Small intestine (tissue), 7 donors: ENCODE data around the gene ARHGAP1. TPM values are rescaled to one million over a fixed set of nuclear protein-coding genes. Genes with fewer than 3 reads are reported as not detected.

Experiments used
- DNase-seq, 2 donors: peaks; one replicate each; pipeline versions ENCODE4 v3.0.0 to v3.0.0-alpha.2; 2013
- FAIRE-seq: peaks from 2 replicates; lab custom pipeline; 2012; peaks lifted over from hg19 to GRCh38; lab: Jason Lieb, UNC
- H3K27ac ChIP-seq, 3 donors: one replicate each; pipeline ENCODE4 v1.5.1; 2013; ENCODE audit warnings: low read length in 2 of 3, mild to moderate bottlenecking in 2 of 3, control low read depth in 1 of 3, inconsistent platforms in 1 of 3, low read depth in 1 of 3, moderate library complexity in 1 of 3
- H3K27me3 ChIP-seq, 3 donors: one replicate each; pipeline ENCODE4 v1.6.1; 2013; ENCODE audit warnings: low read length in 3 of 3, inconsistent platforms in 1 of 3; ENCODE audit not compliant: control insufficient read depth in 3 of 3, insufficient read depth in 3 of 3
- H3K36me3 ChIP-seq, 3 donors: one replicate each; pipeline ENCODE4 v1.6.1; 2013; ENCODE audit warnings: low read length in 3 of 3, inconsistent platforms in 1 of 3, low read depth in 1 of 3, mild to moderate bottlenecking in 1 of 3, moderate library complexity in 1 of 3; ENCODE audit not compliant: control insufficient read depth in 3 of 3, insufficient read depth in 2 of 3
- H3K4me1 ChIP-seq, 3 donors: one replicate each; pipeline ENCODE4 v1.6.1; 2013; ENCODE audit warnings: low read length in 2 of 3, inconsistent platforms in 1 of 3, low read depth in 1 of 3, mild to moderate bottlenecking in 1 of 3, moderate library complexity in 1 of 3; ENCODE audit not compliant: control insufficient read depth in 3 of 3, insufficient read depth in 2 of 3
- H3K4me3 ChIP-seq, 3 donors: one replicate each; pipeline ENCODE4 v1.5.1; 2013; ENCODE audit warnings: low read length in 3 of 3, control low read depth in 1 of 3, inconsistent platforms in 1 of 3, low read depth in 1 of 3, mild to moderate bottlenecking in 1 of 3, moderate library complexity in 1 of 3
- H3K9me3 ChIP-seq, 2 donors: one replicate each; pipeline ENCODE4 v1.6.1; 2013; ENCODE audit warnings: low read depth in 1 of 2, low read length in 1 of 2; ENCODE audit not compliant: control insufficient read depth in 2 of 2, insufficient read depth in 1 of 2
- WGBS, 3 donors: extraction: QIAGEN DNeasy Blood & Tissue Kit; methylation state at CpG; one replicate each; pipeline ENCODE4 v1.1.7; 2013; 5-methylcytosine and 5-hydroxymethylcytosine counted together
- polyA plus RNA-seq, 4 donors: library from polyadenylated mRNA; stranded (reverse) in 3 of 4; unstranded in 1 of 4; fragments of 200-250 nt in 3 of 4; fragments of 120-200 nt in 1 of 4; gene quantifications; one replicate each; pipeline versions ENCODE4 v1.2.1 to v1.2.3, GENCODE V29; 2013
- donor health status: healthy with polysubstance abuse.
- donor health status: control.
- donor health status: control.
- donor health status: Bipolar disorder and iron deficiency.
- donor health status: healthy.

The ARHGAP1 gene
- polyA plus RNA-seq, 4 donors, result 18.6 to 49.0 (median 26.0) TPM

- DNase-seq (no peak), FAIRE-seq (no peak)
- Histone ChIP-seq H3K4me3 (no peak overlapping the region), H3K36me3 (no peaks in the 10 kb centered on the region), H3K9me3 (no peaks in the 10 kb centered on the region), H3K27ac (no peak overlapping the region), H3K27me3 (no peaks in the 10 kb centered on the region), H3K4me1 (no peaks in the 10 kb centered on the region)
- 84 to 88% (median 88%) methylated on average over 9 of the region's 9 CpGs for WGBS, 3 donors
These were observed 28.2 kb upstream of the ARHGAP1 start for GRCh38 chr11:46728659-46729040.

- no peaks in the 10 kb centered on the region for H3K27me3 ChIP-seq
- no peaks in the 10 kb centered on the region for H3K4me1 ChIP-seq
- no peak for DNase-seq
- no peaks in the 10 kb centered on the region for H3K9me3 ChIP-seq
- no peak overlapping the region for H3K4me3 ChIP-seq
- H3K36me3 ChIP-seq, result no peaks in the 10 kb centered on the region
- FAIRE-seq, result no peak
- no peak overlapping the region for H3K27ac ChIP-seq
- WGBS, 3 donors, result 86 to 89% (median 87%) methylated on average over 17 of the region's 17 CpGs
These were observed 27.7 kb upstream of the ARHGAP1 start for GRCh38 chr11:46727952-46728658.

- FAIRE-seq, result no peak
- WGBS, 3 donors, result 91 to 92% (median 91%) methylated on average over 25 to 26 of the region's 26 CpGs
These were observed 25.9 kb upstream of the ARHGAP1 start for GRCh38 chr11:46726206-46726862.

GRCh38 chr11:46725338-46726205 is 25.2 kb upstream of the ARHGAP1 start:
- 89 to 92% (median 91%) methylated on average over 19 of the region's 19 CpGs for WGBS, 3 donors
- Histone ChIP-seq H3K27me3 (no peaks in the 10 kb centered on the region), H3K27ac (no peak overlapping the region), H3K9me3 (no peaks in the 10 kb centered on the region), H3K4me1 (no peaks in the 10 kb centered on the region), H3K36me3 (no peaks in the 10 kb centered on the region), H3K4me3 (no peak overlapping the region)
- FAIRE-seq, result no peak
- no peak for DNase-seq

More at GRCh38 chr11:46726206-46726862, 25.9 kb upstream of the ARHGAP1 start:
- H3K4me1 ChIP-seq, result no peaks in the 10 kb centered on the region
- H3K36me3 ChIP-seq, result no peaks in the 10 kb centered on the region
- no peaks in the 10 kb centered on the region for H3K9me3 ChIP-seq
- DNase-seq, result no peak
- no peaks in the 10 kb centered on the region for H3K27me3 ChIP-seq
- H3K27ac ChIP-seq, result no peak overlapping the region
- no peak overlapping the region for H3K4me3 ChIP-seq

- no peak overlapping the region for H3K4me3 ChIP-seq
- no peaks in the 10 kb centered on the region for H3K9me3 ChIP-seq
- WGBS, 3 donors, result 61 to 66% (median 63%) methylated on average over 8 of the region's 8 CpGs
- DNase-seq, result no peak
- H3K4me1 ChIP-seq, result no peaks in the 10 kb centered on the region
- no peaks in the 10 kb centered on the region for H3K36me3 ChIP-seq
- H3K27ac ChIP-seq, result no peak overlapping the region
- no peaks in the 10 kb centered on the region for H3K27me3 ChIP-seq
- no peak for FAIRE-seq
These were observed 23.7 kb upstream of the ARHGAP1 start for GRCh38 chr11:46724088-46724487.

- Histone ChIP-seq H3K9me3 (no peaks in the 10 kb centered on the region), H3K4me1 (peaks cover 0 to 2% (median 0%) of the 10 kb centered on the region in 3 donors), H3K36me3 (no peaks in the 10 kb centered on the region), H3K27ac (no peak overlapping the region), H3K27me3 (no peaks in the 10 kb centered on the region), H3K4me3 (no peak overlapping the region)
- DNase-seq (no peak), FAIRE-seq (no peak)
- 83 to 90% (median 86%) methylated on average over 8 of the region's 8 CpGs for WGBS, 3 donors
These were observed 22.9 kb upstream of the ARHGAP1 start for GRCh38 chr11:46723359-46723680.

- no peak overlapping the region for H3K4me3 ChIP-seq
- no peaks in the 10 kb centered on the region for H3K9me3 ChIP-seq
- no peak for DNase-seq
- H3K27ac ChIP-seq, result no peak overlapping the region
- no peak for FAIRE-seq
- H3K4me1 ChIP-seq, result peaks cover 0 to 8% (median 0%) of the 10 kb centered on the region in 3 donors
- no peaks in the 10 kb centered on the region for H3K36me3 ChIP-seq
- no peaks in the 10 kb centered on the region for H3K27me3 ChIP-seq
- 93 to 98% (median 97%) methylated on average over 10 to 11 of the region's 11 CpGs for WGBS, 3 donors
These were observed 22.3 kb upstream of the ARHGAP1 start for GRCh38 chr11:46722566-46723358.

GRCh38 chr11:46721286-46721685 is 20.9 kb upstream of the ARHGAP1 start:
- Histone ChIP-seq H3K4me1 (peaks cover 0 to 10% (median 0%) of the 10 kb centered on the region in 3 donors), H3K9me3 (no peaks in the 10 kb centered on the region), H3K4me3 (no peak overlapping the region), H3K36me3 (no peaks in the 10 kb centered on the region), H3K27ac (no peak overlapping the region), H3K27me3 (no peaks in the 10 kb centered on the region)
- FAIRE-seq (no peak), DNase-seq (no peak)
- 82 to 84% (median 83%) methylated on average over 6 of the region's 6 CpGs for whole genome bisulfite sequencing, 3 donors
